ENCODE results near the gene MOV10L1. TPM values are rescaled to one million over a fixed set of nuclear protein-coding genes. Genes with fewer than 3 reads are reported as not detected.

The MOV10L1 gene
- total and polyA plus RNA-seq, 2 donors (not counting 1 experiment from before 2014, with no cell fraction given) = 0.03 to 0.83 TPM

- Histone ChIP-seq H3K9ac (ENCODE audit: insufficient read depth, low read length) (no peak overlapping the region), H3K27me3 (ENCODE audit: control insufficient read depth, insufficient read depth, low read length) (peaks cover 4% of the 10 kb centered on the region), H3K4me3 (replicated peaks in 1 of 4; ENCODE audit: control extremely low read depth in 1 of 4, insufficient read depth in 1 of 4, low read depth in 3 of 4, low read length in 4 of 4) (no peak overlapping the region), H3K4me2 (ENCODE audit: extremely low read depth, insufficient read depth, low read length) (no peak overlapping the region), H3K36me3 (ENCODE audit: control insufficient read depth, insufficient read depth, low read length) (no peaks in the 10 kb centered on the region), H3K27ac (ENCODE audit: insufficient read depth, low read length) (no peak overlapping the region), H2AFZ (ENCODE audit: low read length) (no peak overlapping the region), H3K4me1 (ENCODE audit: control insufficient read depth, extremely low read depth, insufficient read depth, low read length) (no peaks in the 10 kb centered on the region), H3K79me2 (ENCODE audit: control insufficient read depth, insufficient read depth, low read length) (no peaks in the 10 kb centered on the region), H3K9me3 (ENCODE audit: control insufficient read depth, insufficient read depth, low read depth, low read length) (no peaks in the 10 kb centered on the region), H4K20me1 (ENCODE audit: control insufficient read depth, extremely low read depth, insufficient read depth, low read length) (no peaks in the 10 kb centered on the region)
- DNase-seq (ENCODE audit: low read depth in 2 of 2) = no peak
- TF ChIP-seq EZH2 (IDR thresholded peaks at IDR 0.05; ENCODE audit: low read length, missing control alignments) (no peak), CTCF (conservative IDR thresholded peaks at IDR 0.05 in 1 of 2, IDR thresholded peaks at IDR 0.05 in 1 of 2; ENCODE audit: low read depth in 1 of 2, low read length in 2 of 2) (no peak)
These were observed 7.5 kb upstream of the MOV10L1 start for GRCh38 chr22:50082197-50082715.

GRCh38 chr22:50082961-50083461 is 6.8 kb upstream of the MOV10L1 start:
- TF ChIP-seq EZH2 (IDR thresholded peaks at IDR 0.05; ENCODE audit: low read length, missing control alignments) = no peak
- TF ChIP-seq CTCF (conservative IDR thresholded peaks at IDR 0.05 in 1 of 2, IDR thresholded peaks at IDR 0.05 in 1 of 2; ENCODE audit: low read depth in 1 of 2, low read length in 2 of 2) = no peak
- Histone ChIP-seq H3K36me3 (ENCODE audit: control insufficient read depth, insufficient read depth, low read length) (no peaks in the 10 kb centered on the region), H3K27me3 (ENCODE audit: control insufficient read depth, insufficient read depth, low read length) (peaks cover 4% of the 10 kb centered on the region), H3K9ac (ENCODE audit: insufficient read depth, low read length) (no peak overlapping the region), H3K79me2 (ENCODE audit: control insufficient read depth, insufficient read depth, low read length) (no peaks in the 10 kb centered on the region), H3K4me1 (ENCODE audit: control insufficient read depth, extremely low read depth, insufficient read depth, low read length) (no peaks in the 10 kb centered on the region), H2AFZ (ENCODE audit: low read length) (no peak overlapping the region), H3K9me3 (ENCODE audit: control insufficient read depth, insufficient read depth, low read depth, low read length) (no peaks in the 10 kb centered on the region), H3K4me2 (ENCODE audit: extremely low read depth, insufficient read depth, low read length) (no peak overlapping the region), H3K4me3 (replicated peaks in 1 of 4; ENCODE audit: control extremely low read depth in 1 of 4, insufficient read depth in 1 of 4, low read depth in 3 of 4, low read length in 4 of 4) (no peak overlapping the region), H4K20me1 (ENCODE audit: control insufficient read depth, extremely low read depth, insufficient read depth, low read length) (no peaks in the 10 kb centered on the region), H3K27ac (ENCODE audit: insufficient read depth, low read length) (no peak overlapping the region)
- no peak for DNase-seq (ENCODE audit: low read depth in 2 of 2)

GRCh38 chr22:50083462-50084079 is 6.2 kb upstream of the MOV10L1 start:
- Histone ChIP-seq H3K9ac (ENCODE audit: insufficient read depth, low read length) (no peak overlapping the region), H3K4me1 (ENCODE audit: control insufficient read depth, extremely low read depth, insufficient read depth, low read length) (no peaks in the 10 kb centered on the region), H3K27ac (ENCODE audit: insufficient read depth, low read length) (no peak overlapping the region), H2AFZ (ENCODE audit: low read length) (no peak overlapping the region), H3K36me3 (ENCODE audit: control insufficient read depth, insufficient read depth, low read length) (no peaks in the 10 kb centered on the region), H3K4me3 (replicated peaks in 1 of 4; ENCODE audit: control extremely low read depth in 1 of 4, insufficient read depth in 1 of 4, low read depth in 3 of 4, low read length in 4 of 4) (no peak overlapping the region), H3K27me3 (ENCODE audit: control insufficient read depth, insufficient read depth, low read length) (peaks cover 4% of the 10 kb centered on the region), H3K4me2 (ENCODE audit: extremely low read depth, insufficient read depth, low read length) (no peak overlapping the region), H3K9me3 (ENCODE audit: control insufficient read depth, insufficient read depth, low read depth, low read length) (no peaks in the 10 kb centered on the region), H3K79me2 (ENCODE audit: control insufficient read depth, insufficient read depth, low read length) (no peaks in the 10 kb centered on the region), H4K20me1 (ENCODE audit: control insufficient read depth, extremely low read depth, insufficient read depth, low read length) (no peaks in the 10 kb centered on the region)
- TF ChIP-seq EZH2 (IDR thresholded peaks at IDR 0.05; ENCODE audit: low read length, missing control alignments) (no peak), CTCF (conservative IDR thresholded peaks at IDR 0.05 in 1 of 2, IDR thresholded peaks at IDR 0.05 in 1 of 2; ENCODE audit: low read depth in 1 of 2, low read length in 2 of 2) (no peak)
- no peak for DNase-seq (ENCODE audit: low read depth in 2 of 2)

Data from fibroblast of lung (primary cell).